Astrocyte (in vitro differentiated cells and primary cell): ENCODE measurements around the gene FA2H. TPM values are rescaled to one million over a fixed set of nuclear protein-coding genes. Genes with fewer than 3 reads are reported as not detected.
"Not testable (repeated sequence)": the region's sequence is repeated elsewhere in the genome, so short reads cannot be mapped to it uniquely, and the experiment has no call there.

Experiments
- DNase-seq: peaks from one replicate; pipeline ENCODE4 v3.0.0-alpha.2; 2010; ENCODE audit warnings: low read depth
- FAIRE-seq: peaks from 2 replicates; lab custom pipeline; 2011; peaks lifted over from hg19 to GRCh38; lab: Jason Lieb, UNC
- H2AFZ ChIP-seq: 2 replicates; pipeline ENCODE4 v1.6.0; 2012; ENCODE audit warnings: low read depth, low read length, inconsistent platforms
- H3K27ac ChIP-seq: 2 replicates; pipeline ENCODE4 v1.5.1; 2011; ENCODE audit warnings: low read depth, low read length, inconsistent platforms
- H3K27me3 ChIP-seq: 2 replicates; pipeline ENCODE4 v1.6.0; 2011; ENCODE audit warnings: low read length, inconsistent platforms; ENCODE audit not compliant: insufficient read depth
- H3K36me3 ChIP-seq: 2 replicates; pipeline ENCODE4 v1.5.1; 2011; ENCODE audit warnings: low read length, inconsistent platforms; ENCODE audit not compliant: insufficient read depth
- H3K4me1 ChIP-seq: 2 replicates; pipeline ENCODE4 v1.5.1; 2011; ENCODE audit warnings: low read length, inconsistent platforms; ENCODE audit not compliant: insufficient read depth
- H3K4me2 ChIP-seq: 2 replicates; pipeline ENCODE4 v1.6.0; 2012; ENCODE audit warnings: low read length, inconsistent platforms
- H3K4me3 ChIP-seq: 2 replicates; pipeline ENCODE4 v1.5.1; 2011; ENCODE audit warnings: low read depth, mild to moderate bottlenecking, low read length, inconsistent platforms; ENCODE audit not compliant: insufficient read depth
- H3K79me2 ChIP-seq: 2 replicates; pipeline ENCODE4 v1.6.0; 2012; ENCODE audit warnings: mild to moderate bottlenecking, low read length, inconsistent platforms; ENCODE audit not compliant: insufficient read depth
- H3K9ac ChIP-seq: 2 replicates; pipeline ENCODE4 v1.6.0; 2012; ENCODE audit warnings: mild to moderate bottlenecking, low read length, inconsistent platforms
- H3K9me3 ChIP-seq: 2 replicates; pipeline ENCODE4 v1.5.1; 2012; ENCODE audit warnings: low read depth, mild to moderate bottlenecking, low read length, inconsistent platforms; ENCODE audit not compliant: insufficient read depth
- H4K20me1 ChIP-seq: 2 replicates; pipeline ENCODE4 v1.6.0; 2012; ENCODE audit warnings: low read length, inconsistent platforms; ENCODE audit not compliant: insufficient read depth
- H3K27ac Mint-ChIP-seq: one replicate; pipeline ENCODE4 v1.8.0; 2021; ENCODE audit warnings: mild to moderate bottlenecking, mixed read lengths; ENCODE audit not compliant: unreplicated experiment
- H3K27me3 Mint-ChIP-seq: one replicate; pipeline ENCODE4 v1.8.0; 2021; ENCODE audit warnings: low read depth, mixed read lengths; ENCODE audit not compliant: unreplicated experiment
- H3K36me3 Mint-ChIP-seq: one replicate; pipeline ENCODE4 v1.8.0; 2021; ENCODE audit warnings: low read depth, mixed read lengths; ENCODE audit not compliant: unreplicated experiment
- H3K4me1 Mint-ChIP-seq: one replicate; pipeline ENCODE4 v1.8.0; 2021; ENCODE audit warnings: low read depth, mixed read lengths; ENCODE audit not compliant: unreplicated experiment
- H3K4me3 Mint-ChIP-seq: one replicate; pipeline ENCODE4 v1.8.0; 2021; ENCODE audit warnings: mild to moderate bottlenecking, moderate library complexity, mixed read lengths; ENCODE audit not compliant: unreplicated experiment
- H3K9me3 Mint-ChIP-seq: one replicate; pipeline ENCODE4 v1.8.0; 2021; ENCODE audit warnings: mild to moderate bottlenecking, mixed read lengths; ENCODE audit not compliant: unreplicated experiment
- EZH2 ChIP-seq: IDR thresholded peaks from 2 replicates; pipeline ENCODE4 v1.6.1; 2012; ENCODE audit warnings: mild to moderate bottlenecking, low read length, inconsistent platforms; ENCODE audit not compliant: insufficient read depth
- total RNA-seq: library from RNA; stranded (reverse); gene quantifications from 2 replicates; pipeline ENCODE4 v1.2.1, GENCODE V29; 2021
- TF ChIP-seq, protein P1 (sequence below): IDR thresholded peaks from 2 replicates; pipeline ENCODE4 v1.5.1; 2011; ENCODE audit warnings: low read depth, mild to moderate bottlenecking, inconsistent platforms, low read length, moderate library complexity; ENCODE audit not compliant: insufficient read depth

Gene FA2H
- total RNA-seq, 1 donor from 2014 or later: 0.14 TPM

DNA sequence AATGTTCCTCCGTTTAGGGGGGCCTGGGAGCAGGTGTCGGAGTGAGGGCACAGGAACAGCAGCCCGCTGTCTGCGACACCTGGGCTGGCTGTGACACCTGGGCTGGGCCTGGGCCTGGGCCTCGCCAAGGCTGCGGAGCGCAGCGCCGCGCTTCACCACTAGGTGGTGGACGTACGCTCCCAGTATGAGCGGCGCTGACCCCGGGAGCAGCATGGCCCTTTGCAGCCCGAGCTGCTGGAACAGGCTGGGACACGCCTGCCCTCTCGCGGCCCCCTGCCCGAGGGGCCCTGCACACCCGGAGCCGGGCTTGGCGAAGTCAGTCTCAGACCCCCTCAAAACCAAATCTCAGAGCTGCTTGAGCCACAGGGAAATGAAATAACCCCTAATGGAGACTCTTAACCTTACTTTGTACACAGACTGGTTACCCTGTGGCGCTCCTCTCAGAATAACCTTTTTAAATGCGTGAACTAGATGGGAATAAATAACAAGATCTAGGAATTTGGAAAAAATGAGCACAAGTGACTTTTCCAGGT is 38.6 kb upstream of the FA2H start:
- H3K27me3 Mint-ChIP-seq: peaks cover 27% of the 10 kb centered on the region
- Histone ChIP-seq H4K20me1 (no peaks in the 10 kb centered on the region), H3K4me1 (no peaks in the 10 kb centered on the region), H3K79me2 (no peaks in the 10 kb centered on the region), H3K27me3 (no peaks in the 10 kb centered on the region), H3K9me3 (no peaks in the 10 kb centered on the region), H2AFZ (peak overlapping the region; percentile 73), H3K36me3 (no peaks in the 10 kb centered on the region), H3K4me2 (peak overlapping the region; percentile 66), H3K4me3 (no peak overlapping the region), H3K9ac (no peak overlapping the region), H3K27ac (no peak overlapping the region)
- H3K36me3 Mint-ChIP-seq: no peaks in the 10 kb centered on the region
- H3K4me3 Mint-ChIP-seq: no peak overlapping the region
- H3K4me1 Mint-ChIP-seq: no peaks in the 10 kb centered on the region
- peak; percentile 22 for DNase-seq
- H3K27ac Mint-ChIP-seq: no peak overlapping the region
- FAIRE-seq: no peak
- peaks cover 2% of the 10 kb centered on the region for H3K9me3 Mint-ChIP-seq
- no peak for TF ChIP-seq EZH2
- TF ChIP-seq, protein P1, sequence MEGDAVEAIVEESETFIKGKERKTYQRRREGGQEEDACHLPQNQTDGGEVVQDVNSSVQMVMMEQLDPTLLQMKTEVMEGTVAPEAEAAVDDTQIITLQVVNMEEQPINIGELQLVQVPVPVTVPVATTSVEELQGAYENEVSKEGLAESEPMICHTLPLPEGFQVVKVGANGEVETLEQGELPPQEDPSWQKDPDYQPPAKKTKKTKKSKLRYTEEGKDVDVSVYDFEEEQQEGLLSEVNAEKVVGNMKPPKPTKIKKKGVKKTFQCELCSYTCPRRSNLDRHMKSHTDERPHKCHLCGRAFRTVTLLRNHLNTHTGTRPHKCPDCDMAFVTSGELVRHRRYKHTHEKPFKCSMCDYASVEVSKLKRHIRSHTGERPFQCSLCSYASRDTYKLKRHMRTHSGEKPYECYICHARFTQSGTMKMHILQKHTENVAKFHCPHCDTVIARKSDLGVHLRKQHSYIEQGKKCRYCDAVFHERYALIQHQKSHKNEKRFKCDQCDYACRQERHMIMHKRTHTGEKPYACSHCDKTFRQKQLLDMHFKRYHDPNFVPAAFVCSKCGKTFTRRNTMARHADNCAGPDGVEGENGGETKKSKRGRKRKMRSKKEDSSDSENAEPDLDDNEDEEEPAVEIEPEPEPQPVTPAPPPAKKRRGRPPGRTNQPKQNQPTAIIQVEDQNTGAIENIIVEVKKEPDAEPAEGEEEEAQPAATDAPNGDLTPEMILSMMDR: peak; percentile 46

DNA sequence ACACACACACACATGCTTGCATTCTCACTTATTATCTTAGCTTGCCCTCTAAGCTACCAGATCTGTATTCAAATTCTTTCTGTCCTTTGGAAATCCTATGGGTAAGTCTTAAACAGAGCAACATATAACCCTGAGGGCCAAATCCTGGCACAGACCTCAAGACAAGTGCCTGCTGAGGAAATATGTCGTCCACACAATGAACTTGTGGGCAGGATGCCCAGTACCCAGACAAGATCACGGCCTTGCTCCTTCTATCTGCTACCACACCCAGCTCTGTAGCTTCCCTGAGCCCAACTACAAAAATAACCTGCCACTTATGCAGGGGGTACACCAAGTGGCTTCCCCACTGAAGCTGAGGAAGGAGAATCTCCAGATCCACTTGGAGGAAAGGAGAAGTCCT is 37.3 kb upstream of the FA2H start:
- TF ChIP-seq EZH2: no peak
- TF ChIP-seq, protein P1: no peak
- Histone ChIP-seq H3K27me3 (no peaks in the 10 kb centered on the region), H3K4me3 (no peak overlapping the region), H3K4me1 (no peaks in the 10 kb centered on the region), H3K9ac (no peak overlapping the region), H2AFZ (no peak overlapping the region), H3K27ac (no peak overlapping the region), H3K9me3 (peaks cover 2% of the 10 kb centered on the region), H3K36me3 (no peaks in the 10 kb centered on the region), H4K20me1 (no peaks in the 10 kb centered on the region), H3K4me2 (no peak overlapping the region), H3K79me2 (no peaks in the 10 kb centered on the region)
- DNase-seq: no peak
- Mint-ChIP-seq H3K36me3 (no peaks in the 10 kb centered on the region), H3K4me1 (no peaks in the 10 kb centered on the region), H3K4me3 (no peak overlapping the region), H3K9me3 (peaks cover 3% of the 10 kb centered on the region), H3K27ac (no peak overlapping the region), H3K27me3 (peaks cover 21% of the 10 kb centered on the region)
- no peak for FAIRE-seq

DNA sequence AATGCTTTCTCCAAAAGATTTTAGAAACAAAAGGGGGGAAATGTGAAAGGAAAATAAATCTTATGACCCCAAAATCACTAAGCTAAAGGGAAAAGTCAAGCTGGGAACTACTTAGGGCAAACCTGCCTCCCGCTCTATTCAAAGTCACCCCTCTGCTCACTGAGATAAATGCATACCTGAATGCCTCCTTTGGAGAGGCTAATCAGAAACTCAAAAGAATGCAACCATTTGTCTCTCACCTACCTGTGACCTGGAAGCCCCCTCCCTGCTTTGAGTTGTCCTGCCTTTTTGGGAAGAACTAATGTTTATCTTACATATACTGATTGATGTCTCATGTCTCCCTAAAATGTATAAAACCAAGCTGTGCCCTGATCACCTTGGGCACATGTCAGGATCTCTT is 36.6 kb upstream of the FA2H start:
- not testable (repeated sequence) for H3K9me3 ChIP-seq, FAIRE-seq, DNase-seq, H3K79me2 ChIP-seq, H3K4me1 ChIP-seq, H3K9me3 Mint-ChIP-seq, H3K27ac Mint-ChIP-seq, H3K36me3 ChIP-seq, H3K4me1 Mint-ChIP-seq, H3K9ac ChIP-seq, H3K4me2 ChIP-seq, H3K4me3 Mint-ChIP-seq, H4K20me1 ChIP-seq, H3K4me3 ChIP-seq, H2AFZ ChIP-seq, H3K36me3 Mint-ChIP-seq, H3K27me3 ChIP-seq, H3K27ac ChIP-seq
- H3K27me3 Mint-ChIP-seq: peaks cover 14% of the 10 kb centered on the region
